Spleen (tissue), 11 donors: Measurements from ENCODE around the gene SEMA3A. TPM values are rescaled to one million over a fixed set of nuclear protein-coding genes. Genes with fewer than 3 reads are reported as not detected.

Source experiments
- DNase-seq: peaks from one replicate; pipeline ENCODE4 v3.0.0-alpha.2; 2020
- H3K27ac ChIP-seq, 8 donors: fragments of 200-600 bp; sonication (generic) in 7 of 8; 1 replicate in 4 of 8; 2 replicates in 4 of 8; pipeline versions ENCODE4 v1.5.0 to v1.8.0; 2016 to 2021; ENCODE audit warnings: inconsistent platforms in 4 of 8, mild to moderate bottlenecking in 4 of 8, moderate library complexity in 1 of 8
- H3K27me3 ChIP-seq, 7 donors: fragments of 200-600 bp; sonication (generic) in 6 of 7; replicated peaks in 1 of 7; 1 replicate in 4 of 7; 2 replicates in 3 of 7; pipeline versions ENCODE4 v1.5.0 to v1.8.0; 2016 to 2021; ENCODE audit warnings: inconsistent platforms in 3 of 7, mild to moderate bottlenecking in 1 of 7
- H3K36me3 ChIP-seq, 6 donors: fragments of 200-600 bp; sonication (generic) in 5 of 6; 1 replicate in 4 of 6; 2 replicates in 2 of 6; pipeline versions ENCODE4 v1.5.0 to v1.8.0; 2016 to 2021; ENCODE audit warnings: inconsistent platforms in 2 of 6
- H3K4me1 ChIP-seq, 6 donors: fragments of 200-600 bp; sonication (generic) in 5 of 6; 1 replicate in 3 of 6; 2 replicates in 3 of 6; pipeline versions ENCODE4 v1.5.0 to v1.8.0; 2016 to 2021; ENCODE audit warnings: inconsistent platforms in 3 of 6
- H3K4me3 ChIP-seq, 8 donors: fragments of 200-600 bp; sonication (generic) in 7 of 8; 1 replicate in 4 of 8; 2 replicates in 4 of 8; pipeline versions ENCODE4 v1.5.0 to v1.8.0; 2016 to 2021; ENCODE audit warnings: inconsistent platforms in 4 of 8, mild to moderate bottlenecking in 4 of 8, moderate library complexity in 2 of 8
- H3K9me3 ChIP-seq, 8 donors: fragments of 200-600 bp; sonication (generic) in 7 of 8; 1 replicate in 4 of 8; 2 replicates in 4 of 8; pipeline versions ENCODE4 v1.5.0 to v1.8.0; 2016 to 2021; ENCODE audit warnings: inconsistent platforms in 4 of 8
- CTCF ChIP-seq, 11 experiments: fragments of 200-600 bp in 7 of 11; fragments of 450-650 bp in 4 of 11; sonication (generic) in 4 of 11; IDR thresholded peaks in 8 of 11; conservative IDR thresholded peaks in 3 of 11; 1 replicate in 7 of 11; 2 replicates in 4 of 11; pipeline versions ENCODE4 v1.4.0 to v1.8.0; 2016 to 2021; ENCODE audit warnings: antibody characterized with exemption in 11 of 11, inconsistent platforms in 4 of 11, mild to moderate bottlenecking in 1 of 11
- POLR2A ChIP-seq, 3 donors: fragments of 450-650 bp; IDR thresholded peaks; one replicate each; pipeline ENCODE4 v1.5.1; 2017; ENCODE audit warnings: antibody characterized with exemption in 3 of 3, mild to moderate bottlenecking in 1 of 3
- POLR2AphosphoS5 ChIP-seq, 3 donors: sonication (generic); formaldehyde crosslinking; IDR thresholded peaks; one replicate each; pipeline ENCODE4 v1.5.1; 2017; ENCODE audit warnings: antibody characterized with exemption in 3 of 3
- WGBS, 5 donors: extraction: QIAGEN DNeasy Blood & Tissue Kit in 3 of 5; methylation state at CpG; one replicate each; pipeline versions ENCODE4 v1.1.5 to v1.1.7; 2013 to 2018; 5-methylcytosine and 5-hydroxymethylcytosine counted together
- intact Hi-C: fragments of 100-400 bp; cut with DNase I; formaldehyde crosslinking; loops from one replicate; pipeline ENCODE4 v1.15.0; 2023; ENCODE audit warnings: low total_unique reads
- polyA plus RNA-seq, 3 donors: library from polyadenylated mRNA; stranded (reverse); fragments of 200-250 nt; gene quantifications; one replicate each; pipeline ENCODE4 v1.2.1, GENCODE V29; 2013
- total RNA-seq, 7 donors: library from RNA; depleted of rRNA in 3 of 7; stranded (reverse); fragments of >200 nt in 3 of 7; fragmentation: NEBNext Ultra II Directional in 4 of 7; extraction: Animal tissue kit (Norgen Biotek cat#: 25700) in 4 of 7; gene quantifications; one replicate each; pipeline versions ENCODE4 v1.1.0 to v1.2.1, GENCODE V29; 2016 to 2021
- donor health status: healthy with polysubstance abuse.
- donor health status: DM: no; HTN: no; CAD: no; lungs with moderate emphysema.
- donor health status: DM: no; HTN: no; CAD: no.
- donor health status: Bipolar disorder and iron deficiency.
- donor health status: healthy.
- donor health status: DM: no; HTN: no; CAD: no.
- donor health status: DM: yes; HTN: yes; CAD: no.

SEMA3A gene
- total and polyA plus RNA-seq, 10 donors = 1.1 to 48.5 (median 15.3) TPM

GRCh38 chr7:83984076-83984475, 210.5 kb downstream of the SEMA3A start:
- Histone ChIP-seq H3K36me3 (no peaks in the 10 kb centered on the region), H3K27ac (peak overlapping the region in 3 of 8 donors; percentile 5 to 39 (median 17)), H3K27me3 (no peaks in the 10 kb centered on the region), H3K9me3 (peaks cover 0 to 4% (median 0%) of the 10 kb centered on the region in 8 donors), H3K4me3 (no peak overlapping the region), H3K4me1 (no peaks in the 10 kb centered on the region)
- 50 to 64% (median 58%) methylated on average over 4 of the region's 4 CpGs for WGBS, 5 donors
- TF ChIP-seq POLR2A (IDR thresholded peaks at IDR 0.05) (no peak), POLR2AphosphoS5 (IDR thresholded peaks at IDR 0.05) (no peak)
- no peak for DNase-seq
- intact Hi-C loops = no loop called here

GRCh38 chr7:83983606-83984005, 211.0 kb downstream of the SEMA3A start:
- TF ChIP-seq CTCF (IDR thresholded peaks at IDR 0.05 in 8 of 11, conservative IDR thresholded peaks at IDR 0.05 in 3 of 11) (no peak), POLR2AphosphoS5 (IDR thresholded peaks at IDR 0.05) (no peak), POLR2A (IDR thresholded peaks at IDR 0.05) (no peak)
- Histone ChIP-seq H3K27ac (peak overlapping the region in 1 of 8 donors; percentile 39), H3K36me3 (no peaks in the 10 kb centered on the region), H3K4me1 (no peaks in the 10 kb centered on the region), H3K27me3 (no peaks in the 10 kb centered on the region), H3K9me3 (peaks cover 0 to 4% (median 0%) of the 10 kb centered on the region in 8 donors), H3K4me3 (no peak overlapping the region)
- 45 to 63% (median 55%) methylated on average over 1 of the region's 1 CpG for WGBS, 5 donors
- no peak for DNase-seq
- intact Hi-C loops = no loop called here

- DNase-seq = no peak
- Histone ChIP-seq H3K4me3 (no peak overlapping the region), H3K36me3 (no peaks in the 10 kb centered on the region), H3K4me1 (no peaks in the 10 kb centered on the region), H3K27me3 (no peaks in the 10 kb centered on the region), H3K9me3 (no peaks in the 10 kb centered on the region), H3K27ac (no peak overlapping the region)
- TF ChIP-seq CTCF (IDR thresholded peaks at IDR 0.05 in 8 of 11, conservative IDR thresholded peaks at IDR 0.05 in 3 of 11) (peak in 10 of 11 experiments; percentile 15 to 68 (median 58)), POLR2A (IDR thresholded peaks at IDR 0.05) (no peak), POLR2AphosphoS5 (IDR thresholded peaks at IDR 0.05) (no peak)
- intact Hi-C loops = loop anchor here (5.0 kb wide), 1 partner anchor 1041 kb away; no protein-coding TSS in a partner anchor
Observed at GRCh38 chr7:83976302-83976701, 218.3 kb downstream of the SEMA3A start.

GRCh38 chr7:83970081-83970480, 224.5 kb downstream of the SEMA3A start:
- Histone ChIP-seq H3K4me1 (no peaks in the 10 kb centered on the region), H3K27ac (no peak overlapping the region), H3K36me3 (no peaks in the 10 kb centered on the region), H3K9me3 (no peaks in the 10 kb centered on the region), H3K27me3 (no peaks in the 10 kb centered on the region), H3K4me3 (no peak overlapping the region)
- intact Hi-C loops = no loop called here
- TF ChIP-seq POLR2AphosphoS5 (IDR thresholded peaks at IDR 0.05) (no peak), CTCF (IDR thresholded peaks at IDR 0.05 in 8 of 11, conservative IDR thresholded peaks at IDR 0.05 in 3 of 11) (no peak), POLR2A (IDR thresholded peaks at IDR 0.05) (no peak)
- DNase-seq = no peak

- no peak overlapping the region for H3K27ac ChIP-seq
- H3K4me1 ChIP-seq = no peaks in the 10 kb centered on the region
- H3K27me3 ChIP-seq = no peaks in the 10 kb centered on the region
- no peak for DNase-seq
- TF ChIP-seq CTCF (IDR thresholded peaks at IDR 0.05 in 8 of 11, conservative IDR thresholded peaks at IDR 0.05 in 3 of 11) = no peak
- TF ChIP-seq POLR2A (IDR thresholded peaks at IDR 0.05) = no peak
- no peak for TF ChIP-seq POLR2AphosphoS5 (IDR thresholded peaks at IDR 0.05)
- no peaks in the 10 kb centered on the region for H3K9me3 ChIP-seq
- peaks cover 0 to 6% (median 0%) of the 10 kb centered on the region in 6 donors for H3K36me3 ChIP-seq
- intact Hi-C loops = no loop called here
- H3K4me3 ChIP-seq = no peak overlapping the region
Observed at GRCh38 chr7:83964318-83964717, 230.3 kb downstream of the SEMA3A start.
